Measurements from ENCODE around the gene PGC.

PGC gene

DNA sequence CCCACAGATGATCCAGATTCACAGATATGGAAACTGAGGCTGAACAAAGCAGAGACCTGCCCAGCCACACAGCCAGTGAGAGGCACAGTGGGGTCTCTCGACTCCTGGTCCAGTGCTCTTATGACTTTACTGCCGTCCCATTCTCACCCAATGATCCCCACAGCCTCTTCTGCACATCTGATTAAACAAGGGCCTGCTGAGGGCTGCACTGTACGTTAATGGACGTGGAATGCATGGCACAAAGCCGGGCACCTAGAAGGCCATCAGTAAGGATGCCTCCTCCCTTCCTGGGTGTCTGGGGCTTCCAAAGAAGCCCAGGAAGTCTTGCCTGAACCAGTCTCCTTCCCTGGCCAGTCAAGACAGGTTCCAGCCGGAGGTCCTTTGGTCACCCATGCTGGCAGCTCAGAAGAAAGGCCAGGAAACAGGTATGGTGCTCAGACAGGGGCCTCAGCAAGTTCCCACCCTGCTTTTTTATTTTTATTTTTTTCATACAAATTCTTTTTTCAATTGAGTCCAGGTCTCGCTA lies 15.6 kb downstream of the PGC start:
- TF ChIP-seq ZFX (IDR thresholded peaks at IDR 0.05) = no peak
- TF ChIP-seq, protein P1, sequence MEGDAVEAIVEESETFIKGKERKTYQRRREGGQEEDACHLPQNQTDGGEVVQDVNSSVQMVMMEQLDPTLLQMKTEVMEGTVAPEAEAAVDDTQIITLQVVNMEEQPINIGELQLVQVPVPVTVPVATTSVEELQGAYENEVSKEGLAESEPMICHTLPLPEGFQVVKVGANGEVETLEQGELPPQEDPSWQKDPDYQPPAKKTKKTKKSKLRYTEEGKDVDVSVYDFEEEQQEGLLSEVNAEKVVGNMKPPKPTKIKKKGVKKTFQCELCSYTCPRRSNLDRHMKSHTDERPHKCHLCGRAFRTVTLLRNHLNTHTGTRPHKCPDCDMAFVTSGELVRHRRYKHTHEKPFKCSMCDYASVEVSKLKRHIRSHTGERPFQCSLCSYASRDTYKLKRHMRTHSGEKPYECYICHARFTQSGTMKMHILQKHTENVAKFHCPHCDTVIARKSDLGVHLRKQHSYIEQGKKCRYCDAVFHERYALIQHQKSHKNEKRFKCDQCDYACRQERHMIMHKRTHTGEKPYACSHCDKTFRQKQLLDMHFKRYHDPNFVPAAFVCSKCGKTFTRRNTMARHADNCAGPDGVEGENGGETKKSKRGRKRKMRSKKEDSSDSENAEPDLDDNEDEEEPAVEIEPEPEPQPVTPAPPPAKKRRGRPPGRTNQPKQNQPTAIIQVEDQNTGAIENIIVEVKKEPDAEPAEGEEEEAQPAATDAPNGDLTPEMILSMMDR (conservative IDR thresholded peaks at IDR 0.05) = no peak
- H3K27ac ChIP-seq = no peak overlapping the region

DNA sequence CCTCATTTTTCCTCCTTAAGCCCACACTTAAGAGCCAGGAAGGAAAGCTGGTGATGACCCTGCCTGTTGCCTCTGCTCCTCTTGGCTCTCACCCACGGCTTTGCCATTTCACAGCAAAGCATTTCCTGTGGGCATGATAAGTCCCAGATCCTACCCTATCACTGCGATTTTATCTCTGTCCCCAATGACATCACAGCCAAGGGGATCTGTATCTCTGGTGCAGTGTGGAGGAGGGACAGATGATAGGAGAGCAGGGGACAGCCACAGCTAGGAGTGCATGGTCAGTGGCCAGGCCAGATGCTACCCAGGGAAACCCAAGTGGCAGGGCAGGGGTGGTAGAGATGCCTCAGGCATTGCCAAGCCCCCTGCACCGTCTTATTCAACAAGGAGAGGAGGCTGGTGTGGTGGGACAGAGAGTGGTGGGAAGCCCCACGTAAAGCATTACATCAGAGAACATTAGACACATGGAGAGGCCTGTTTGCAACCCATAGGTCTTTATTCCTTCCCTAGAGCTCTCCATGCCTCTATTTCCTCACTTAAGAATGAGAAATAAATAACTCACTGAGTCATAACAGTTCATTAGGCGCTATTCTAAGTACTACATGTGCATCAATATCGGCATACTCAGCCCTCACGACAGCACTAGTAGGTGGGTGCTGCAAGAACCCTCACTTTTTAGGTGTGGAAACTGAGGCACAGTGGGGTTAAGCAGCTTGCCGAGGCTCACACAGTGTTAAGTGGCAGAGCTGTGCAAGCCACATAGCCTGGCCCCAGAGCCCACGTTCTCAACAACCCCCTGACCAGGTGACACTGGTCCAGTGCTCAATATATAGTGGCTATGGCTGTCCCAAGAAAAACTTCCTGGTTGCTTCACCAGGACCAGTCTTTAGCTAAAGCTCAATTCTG lies 16.4 kb downstream of the PGC start:
- no peak for TF ChIP-seq ZFX (IDR thresholded peaks at IDR 0.05)
- TF ChIP-seq, protein P1 (conservative IDR thresholded peaks at IDR 0.05) = no peak
- H3K27ac ChIP-seq = no peak overlapping the region

DNA sequence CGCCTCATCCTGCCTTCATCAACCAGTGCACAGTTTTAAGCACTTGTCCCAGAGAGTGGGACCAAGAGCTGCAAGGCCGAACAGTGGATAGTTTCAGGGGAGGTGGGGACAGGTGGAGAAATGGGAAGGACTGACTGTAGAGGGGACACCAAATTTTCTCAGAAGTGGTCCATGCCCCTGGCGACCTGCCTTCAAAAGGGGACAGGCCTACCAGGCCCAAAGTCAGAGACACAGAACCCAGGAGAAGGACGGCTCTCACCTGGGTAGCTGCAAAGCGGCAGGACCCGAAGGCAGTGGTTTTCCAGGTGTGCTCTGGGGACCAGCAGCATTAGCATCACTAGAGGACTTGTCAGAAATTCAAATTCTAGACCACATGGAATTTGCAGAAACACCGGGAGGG lies 17.6 kb downstream of the PGC start:
- no peak overlapping the region for H3K27ac ChIP-seq
- no peak for TF ChIP-seq ZFX (IDR thresholded peaks at IDR 0.05)
- TF ChIP-seq, protein P1 (conservative IDR thresholded peaks at IDR 0.05) = no peak

DNA sequence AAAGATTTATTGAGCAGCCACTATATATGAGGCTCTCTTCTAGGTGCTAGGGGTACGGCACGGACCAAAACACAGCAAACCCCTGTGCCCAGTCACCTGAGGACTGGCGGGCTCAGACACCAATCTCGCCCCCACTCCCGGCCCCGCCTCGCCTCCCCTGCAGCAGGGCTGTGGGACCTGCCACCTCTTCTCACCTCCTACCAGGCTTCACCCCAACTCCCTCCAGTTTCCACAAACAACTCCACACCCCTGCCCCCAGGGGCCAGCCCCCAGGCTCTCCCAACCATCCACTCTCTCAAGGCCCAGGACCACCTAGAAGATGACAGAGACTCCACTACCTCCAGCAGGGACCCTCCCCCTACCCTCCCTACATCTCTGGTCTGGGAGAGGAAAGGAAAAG lies 18.2 kb downstream of the PGC start:
- TF ChIP-seq, protein P1 (conservative IDR thresholded peaks at IDR 0.05) = no peak
- TF ChIP-seq ZFX (IDR thresholded peaks at IDR 0.05) = no peak
- H3K27ac ChIP-seq = peak overlapping the region; percentile 17; the same call in 1 of the 2 replicates

DNA sequence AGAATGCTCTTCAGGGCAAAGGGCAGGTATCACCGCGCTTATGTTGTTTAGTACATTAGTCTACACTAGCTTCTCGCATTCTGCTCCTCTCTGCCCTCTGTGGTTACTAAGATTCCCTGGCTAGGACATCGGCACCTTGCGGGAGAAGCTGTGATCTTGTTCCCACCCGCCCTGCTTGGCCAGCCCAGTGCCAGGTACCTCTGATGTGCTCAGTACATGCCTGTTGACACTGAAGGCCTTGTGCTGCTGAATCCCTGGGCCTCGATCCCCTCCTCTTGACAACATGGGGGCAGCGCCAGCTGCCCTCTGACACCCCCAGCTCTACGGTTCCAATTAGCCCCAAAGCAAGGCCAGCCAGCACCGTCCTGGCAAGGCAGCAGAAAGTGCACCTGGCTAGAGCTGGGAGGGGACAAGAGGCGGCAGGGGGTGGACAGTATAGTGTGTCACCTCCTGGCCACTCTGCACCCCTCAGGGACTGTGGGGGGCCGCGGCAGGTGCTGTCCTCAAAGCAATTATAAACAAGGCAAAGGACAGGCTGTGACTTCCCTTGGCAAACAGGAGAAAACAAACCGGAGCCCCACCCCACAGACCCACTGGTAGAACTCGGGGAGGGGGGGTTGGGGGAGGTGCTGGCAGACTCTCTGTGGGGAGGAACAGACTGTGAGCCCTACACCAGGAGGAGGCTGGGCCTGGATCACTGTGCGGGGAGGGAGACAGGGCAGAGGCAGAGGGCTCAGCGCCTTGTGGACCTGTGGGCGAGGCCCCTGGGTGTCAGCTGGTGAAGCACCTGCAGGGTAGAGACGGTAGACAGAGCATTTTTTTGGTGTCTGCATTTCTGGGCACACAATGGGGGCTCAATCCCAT lies 18.9 kb downstream of the PGC start:
- peak overlapping the region; percentile 17; the same call in 1 of the 2 replicates for H3K27ac ChIP-seq
- TF ChIP-seq, protein P1 (conservative IDR thresholded peaks at IDR 0.05) = no peak
- TF ChIP-seq ZFX (IDR thresholded peaks at IDR 0.05) = no peak

DNA sequence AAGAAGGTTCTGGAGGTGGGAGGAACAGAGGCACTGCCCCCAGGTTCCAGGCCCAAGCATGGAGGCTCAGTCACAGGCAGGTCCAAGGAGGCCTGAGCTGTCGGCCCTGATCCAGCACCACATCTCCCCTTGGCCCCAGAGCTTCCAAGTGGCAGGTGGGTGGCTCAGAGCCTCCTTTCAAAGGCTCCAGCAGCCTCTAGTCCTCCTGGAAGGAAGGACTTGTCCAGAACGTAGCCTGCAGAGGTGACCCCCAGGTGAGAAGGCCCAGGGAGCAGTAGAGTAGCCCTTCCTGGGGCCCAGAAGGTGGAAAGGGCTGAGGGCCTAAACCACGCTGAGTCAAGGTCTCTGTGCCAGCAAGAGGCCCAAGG lies 19.5 kb downstream of the PGC start:
- H3K27ac ChIP-seq = peak overlapping the region; percentile 17; the same call in 1 of the 2 replicates

More for the DNA sequence above, 19.5 kb downstream of the PGC start:
- TF ChIP-seq, protein P1 (conservative IDR thresholded peaks at IDR 0.05) = no peak
- TF ChIP-seq ZFX (IDR thresholded peaks at IDR 0.05) = no peak
